Neuronal stem cell (in vitro differentiated cells): ENCODE data around the gene SCAI.
"Not testable (repeated sequence)": the region's sequence is repeated elsewhere in the genome, so short reads cannot be mapped to it uniquely, and the experiment has no call there.

Experiments
- DNase-seq: peaks from one replicate; pipeline ENCODE4 v3.0.0-alpha.2; 2013; ENCODE audit warnings: low spot score
- H2AFZ ChIP-seq: one replicate; pipeline ENCODE4 v1.6.1; 2013; ENCODE audit warnings: mild to moderate bottlenecking, low read length, inconsistent platforms
- H2AK5ac ChIP-seq: 2 replicates; pipeline ENCODE4 v1.6.1; 2013; ENCODE audit warnings: low read depth, mild to moderate bottlenecking, inconsistent platforms, low read length, moderate library complexity, mixed read lengths
- H2BK120ac ChIP-seq: 2 replicates; pipeline ENCODE4 v1.6.1; 2013; ENCODE audit warnings: low read depth, mild to moderate bottlenecking, inconsistent platforms, low read length, moderate library complexity, mixed read lengths
- H2BK12ac ChIP-seq: one replicate; pipeline ENCODE4 v1.6.1; 2013; ENCODE audit warnings: low read length, inconsistent platforms
- H2BK15ac ChIP-seq: 2 replicates; pipeline ENCODE4 v1.6.1; 2013; ENCODE audit warnings: mild to moderate bottlenecking, low read length, inconsistent platforms, mixed read lengths
- H2BK5ac ChIP-seq: one replicate; pipeline ENCODE4 v1.6.1; 2013; ENCODE audit warnings: inconsistent platforms, mild to moderate bottlenecking, low read length, moderate library complexity
- H3K14ac ChIP-seq: one replicate; pipeline ENCODE4 v1.6.1; 2013; ENCODE audit warnings: low read length, inconsistent platforms
- H3K18ac ChIP-seq: 2 replicates; pipeline ENCODE4 v1.6.1; 2013; ENCODE audit warnings: low read length, inconsistent platforms
- H3K23ac ChIP-seq: 2 replicates; pipeline ENCODE4 v1.6.1; 2013; ENCODE audit warnings: low read depth, mild to moderate bottlenecking, mixed read lengths, low read length, inconsistent platforms; ENCODE audit not compliant: poor library complexity
- H3K27ac ChIP-seq: replicated peaks from 3 replicates; pipeline ENCODE4 v1.5.1; 2013; ENCODE audit warnings: low read length, inconsistent platforms
- H3K27me3 ChIP-seq, 3 experiments: 2 replicates each; pipeline ENCODE4 v1.6.1; 2013; ENCODE audit warnings: low read length in 3 of 3, mild to moderate bottlenecking in 2 of 3, inconsistent platforms in 1 of 3, low read depth in 1 of 3, mixed read lengths in 1 of 3, moderate library complexity in 1 of 3; ENCODE audit not compliant: control insufficient read depth in 3 of 3, insufficient read depth in 3 of 3
- H3K36me3 ChIP-seq, 2 donors: replicated peaks in 1 of 2; 2 replicates each; pipeline ENCODE4 v1.6.1; 2013; ENCODE audit warnings: low read length in 2 of 2; ENCODE audit not compliant: control insufficient read depth in 2 of 2, insufficient read depth in 2 of 2
- H3K4ac ChIP-seq: 2 replicates; pipeline ENCODE4 v1.6.1; 2013; ENCODE audit warnings: inconsistent platforms, mild to moderate bottlenecking, low read length, moderate library complexity
- H3K4me1 ChIP-seq, 2 donors: 1 replicate in 1 of 2; 2 replicates in 1 of 2; pipeline ENCODE4 v1.6.1; 2013; ENCODE audit warnings: low read length in 2 of 2, low read depth in 1 of 2; ENCODE audit not compliant: control insufficient read depth in 2 of 2, insufficient read depth in 1 of 2
- H3K4me2 ChIP-seq: one replicate; pipeline ENCODE4 v1.6.1; 2013; ENCODE audit warnings: mild to moderate bottlenecking, low read length, inconsistent platforms; ENCODE audit not compliant: insufficient read depth, poor library complexity, severe bottlenecking
- H3K4me3 ChIP-seq, 2 donors: 2 replicates each; pipeline ENCODE4 v1.5.1; 2013; ENCODE audit warnings: low read length in 2 of 2, mild to moderate bottlenecking in 2 of 2, inconsistent platforms in 1 of 2, moderate library complexity in 1 of 2
- H3K79me1 ChIP-seq: one replicate; pipeline ENCODE4 v1.6.1; 2013; ENCODE audit warnings: low read depth, mild to moderate bottlenecking, inconsistent platforms, low read length, moderate library complexity
- H3K9ac ChIP-seq: one replicate; pipeline ENCODE4 v1.6.1; 2013; ENCODE audit warnings: mild to moderate bottlenecking, low read depth, low read length, inconsistent platforms; ENCODE audit not compliant: poor library complexity
- H3K9me3 ChIP-seq, 2 donors: replicated peaks in 1 of 2; 2 replicates each; pipeline versions ENCODE3 to v1.6.1; 2013; ENCODE audit warnings: low read length in 2 of 2, mild to moderate bottlenecking in 2 of 2, inconsistent platforms in 1 of 2, low read depth in 1 of 2, mixed read lengths in 1 of 2, moderate library complexity in 1 of 2; ENCODE audit not compliant: control insufficient read depth in 2 of 2, insufficient read depth in 1 of 2
- H4K8ac ChIP-seq: one replicate; pipeline ENCODE4 v1.6.1; 2013; ENCODE audit warnings: low read depth, mild to moderate bottlenecking, inconsistent platforms, low read length, moderate library complexity
- H4K91ac ChIP-seq: one replicate; pipeline ENCODE4 v1.6.1; 2013; ENCODE audit warnings: low read length, low read depth, mild to moderate bottlenecking, inconsistent platforms; ENCODE audit not compliant: poor library complexity
- WGBS, 2 donors: extraction: QIAGEN DNeasy Blood & Tissue Kit; methylation state at CpG; one replicate each; pipeline ENCODE4 v1.1.7; 2013; ENCODE audit warnings: missing lambda C conversion rate in 2 of 2, mixed read lengths in 1 of 2; ENCODE audit not compliant: insufficient read length in 2 of 2, insufficient replicate concordance in 1 of 2; ENCODE audit errors: extremely low coverage in 2 of 2; 5-methylcytosine and 5-hydroxymethylcytosine counted together

The SCAI gene

GRCh38 chr9:125119643-125120286 is 23.6 kb downstream of the SCAI start:
- H2AFZ ChIP-seq, result no peak overlapping the region
- no peaks in the 10 kb centered on the region for H3K9me3 ChIP-seq
- H3K4ac ChIP-seq, result no peak overlapping the region
- no peak overlapping the region for H3K27ac ChIP-seq
- no peaks in the 10 kb centered on the region for H3K79me1 ChIP-seq
- H2BK15ac ChIP-seq, result no peak overlapping the region
- no peak for DNase-seq
- H2BK120ac ChIP-seq, result no peak overlapping the region
- H3K4me1 ChIP-seq, result peaks cover 2 to 4% of the 10 kb centered on the region in 2 donors
- H3K4me3 ChIP-seq, result no peak overlapping the region
- H3K23ac ChIP-seq, result no peak overlapping the region
- H4K91ac ChIP-seq, result no peak overlapping the region
- H3K18ac ChIP-seq, result no peak overlapping the region
- no peak overlapping the region for H4K8ac ChIP-seq
- no peak overlapping the region for H2AK5ac ChIP-seq
- peaks cover 0 to 4% of the 10 kb centered on the region in 2 donors for H3K36me3 ChIP-seq
- no peaks in the 10 kb centered on the region for H3K27me3 ChIP-seq
- H3K14ac ChIP-seq, result no peak overlapping the region
- H2BK12ac ChIP-seq, result no peak overlapping the region
- no peak overlapping the region for H3K9ac ChIP-seq
- WGBS, 2 donors, result no CpG with 5 or more reads among the region's 4 CpGs
- no peak overlapping the region for H2BK5ac ChIP-seq
- no peak overlapping the region for H3K4me2 ChIP-seq

GRCh38 chr9:125118696-125119095 is 24.6 kb downstream of the SCAI start:
- DNase-seq, H3K4me1 ChIP-seq, H3K36me3 ChIP-seq, H3K4me3 ChIP-seq, H3K9ac ChIP-seq, H2BK15ac ChIP-seq, H3K23ac ChIP-seq, H4K91ac ChIP-seq, H2BK120ac ChIP-seq, H3K79me1 ChIP-seq, H3K9me3 ChIP-seq, H3K4me2 ChIP-seq, H3K27me3 ChIP-seq, H2AFZ ChIP-seq, H2BK5ac ChIP-seq, H3K27ac ChIP-seq, H3K18ac ChIP-seq, H3K4ac ChIP-seq, H3K14ac ChIP-seq, H2AK5ac ChIP-seq, H4K8ac ChIP-seq, H2BK12ac ChIP-seq: not testable (repeated sequence)
- no CpG with 5 or more reads among the region's 2 CpGs for WGBS, 2 donors

- not testable (repeated sequence) for H3K27ac ChIP-seq, H2AFZ ChIP-seq, H2BK5ac ChIP-seq, H3K4me3 ChIP-seq, H3K23ac ChIP-seq, H2AK5ac ChIP-seq, H2BK12ac ChIP-seq, H3K36me3 ChIP-seq, H4K8ac ChIP-seq, H3K9ac ChIP-seq, H3K79me1 ChIP-seq, H4K91ac ChIP-seq, H3K4me2 ChIP-seq, H3K27me3 ChIP-seq, H3K14ac ChIP-seq, H3K18ac ChIP-seq, H2BK15ac ChIP-seq, H2BK120ac ChIP-seq, H3K4ac ChIP-seq, DNase-seq, H3K4me1 ChIP-seq
- WGBS, 2 donors, result no CpG with 5 or more reads among the region's 4 CpGs
- peaks cover 7 to 16% of the 10 kb centered on the region in 2 donors for H3K9me3 ChIP-seq
These were observed 28.8 kb downstream of the SCAI start for GRCh38 chr9:125114503-125114902.

GRCh38 chr9:125110464-125110863 is 32.9 kb downstream of the SCAI start:
- no CpG with 5 or more reads among the region's 2 CpGs for WGBS, 2 donors
- no peak overlapping the region for H2AFZ ChIP-seq
- H3K4ac ChIP-seq, result no peak overlapping the region
- H3K4me1 ChIP-seq, result no peaks in the 10 kb centered on the region
- no peak overlapping the region for H3K18ac ChIP-seq
- H2AK5ac ChIP-seq, result no peak overlapping the region
- H2BK12ac ChIP-seq, result no peak overlapping the region
- no peak overlapping the region for H3K4me2 ChIP-seq
- no peak overlapping the region for H2BK120ac ChIP-seq
- no peak overlapping the region for H3K4me3 ChIP-seq
- no peak overlapping the region for H3K23ac ChIP-seq
- no peak overlapping the region for H3K9ac ChIP-seq
- no peak for DNase-seq
- H4K91ac ChIP-seq, result no peak overlapping the region
- peaks cover 0 to 2% of the 10 kb centered on the region in 2 donors for H3K36me3 ChIP-seq
- no peaks in the 10 kb centered on the region for H3K79me1 ChIP-seq
- no peak overlapping the region for H4K8ac ChIP-seq
- H3K9me3 ChIP-seq, result peaks cover 7 to 16% of the 10 kb centered on the region in 2 donors
- no peak overlapping the region for H3K27ac ChIP-seq
- H3K14ac ChIP-seq, result no peak overlapping the region
- H2BK15ac ChIP-seq, result no peak overlapping the region
- no peaks in the 10 kb centered on the region for H3K27me3 ChIP-seq
- H2BK5ac ChIP-seq, result no peak overlapping the region
